ENCODE measurements around the gene ACSS2.

The ACSS2 gene

GRCh38 chr20:34876406-34877282, at the start of gene ACSS2:
Gene ACSS2, plus strand, starts transcription at chr20:34876612. Its CDS starts 34 bp downstream, at chr20:34876646.
- DNase-seq (ENCODE audit: insufficient read length, low spot score) (no peak), FAIRE-seq (no peak)
- no peak for TF ChIP-seq CTCF (IDR thresholded peaks at IDR 0.05; ENCODE audit: insufficient read depth, missing control alignments)

- no peak for DNase-seq (ENCODE audit: insufficient read length, low spot score)
- TF ChIP-seq CTCF (IDR thresholded peaks at IDR 0.05; ENCODE audit: insufficient read depth, missing control alignments), result no peak
- FAIRE-seq, result no peak
These were observed 47.2 kb upstream of the ACSS2 start for GRCh38 chr20:34829191-34829590.

GRCh38 chr20:34831936-34832335, 44.5 kb upstream of the ACSS2 start:
- TF ChIP-seq CTCF (IDR thresholded peaks at IDR 0.05; ENCODE audit: insufficient read depth, missing control alignments), result no peak
- no peak for FAIRE-seq

GRCh38 chr20:34834459-34834893, 41.9 kb upstream of the ACSS2 start:
- FAIRE-seq, result peak; percentile 51
- no peak for DNase-seq (ENCODE audit: insufficient read length, low spot score)
- peak; percentile 54 for TF ChIP-seq CTCF (IDR thresholded peaks at IDR 0.05; ENCODE audit: insufficient read depth, missing control alignments)

More at GRCh38 chr20:34831936-34832335, 44.5 kb upstream of the ACSS2 start:
- DNase-seq (ENCODE audit: insufficient read length, low spot score), result no peak

GRCh38 chr20:34842143-34842542, 34.3 kb upstream of the ACSS2 start:
- FAIRE-seq, result no peak
- no peak for TF ChIP-seq CTCF (IDR thresholded peaks at IDR 0.05; ENCODE audit: insufficient read depth, missing control alignments)

GRCh38 chr20:34843421-34843820, 33.0 kb upstream of the ACSS2 start:
- DNase-seq (ENCODE audit: insufficient read length, low spot score) (no peak), FAIRE-seq (no peak)
- TF ChIP-seq CTCF (IDR thresholded peaks at IDR 0.05; ENCODE audit: insufficient read depth, missing control alignments), result no peak

More at GRCh38 chr20:34842143-34842542, 34.3 kb upstream of the ACSS2 start:
- DNase-seq (ENCODE audit: insufficient read length, low spot score), result no peak

- TF ChIP-seq CTCF (IDR thresholded peaks at IDR 0.05; ENCODE audit: insufficient read depth, missing control alignments), result no peak
- FAIRE-seq, result no peak
- DNase-seq (ENCODE audit: insufficient read length, low spot score), result no peak
These were observed 27.8 kb upstream of the ACSS2 start for GRCh38 chr20:34848597-34848996.
